K562 (cell line): ENCODE measurements around the gene TMEM88. TPM values are rescaled to one million over a fixed set of nuclear protein-coding genes. Genes with fewer than 3 reads are reported as not detected.

ENCODE experiments used
- ATAC-seq: fragments of 200-7000 bp; cut with Tn5 transposase; 3 replicates; pipeline ENCODE4 v1.9.1; 2020; ENCODE audit warnings: moderate library complexity
- BruUV-seq: library from RNA; stranded (reverse); fragments of 400-500 nt; replicated peaks from 2 replicates; lab custom pipeline; 2021; lab: Mats Ljungman, UMichigan
- CTCF ChIA-PET: fragments of 300-600 bp; formaldehyde crosslinking; extraction: SDS; loops from one replicate; lab custom pipeline; 2021; ENCODE audit warnings: low intra/inter-chr PET ratio; lab: Yijun Ruan, JAX
- POLR2A ChIA-PET: fragments of 300-600, 350-650 bp; sonication (Branson Sonifier 250); formaldehyde crosslinking; extraction: SDS; loops from one replicate; lab custom pipeline; 2021; ENCODE audit warnings: antibody characterized with exemption, inconsistent platforms; lab: Yijun Ruan, JAX
- DNase-seq, 4 experiments: peaks; one replicate each; pipeline versions ENCODE4 v3.0.0 to v3.0.0-alpha.2; 2011 to 2018; ENCODE audit warnings: low spot score in 3 of 4, mixed read lengths in 3 of 4; ENCODE audit errors: extremely low read depth in 1 of 4
- FAIRE-seq: peaks from 2 replicates; lab custom pipeline; 2011; peaks lifted over from hg19 to GRCh38; lab: Jason Lieb, UNC
- H2AFZ ChIP-seq: 2 replicates; pipeline ENCODE4 v1.6.0; 2011; ENCODE audit warnings: low read depth, low read length, control low read depth, inconsistent platforms
- H3K27ac ChIP-seq: fragments of 200-600 bp; 3 replicates; pipeline ENCODE4 v1.8.0; 2011; ENCODE audit warnings: low read depth, mild to moderate bottlenecking, control low read depth, inconsistent platforms, low read length, moderate library complexity, mixed read lengths; ENCODE audit errors: extremely low read depth
- H3K27me3 ChIP-seq, 2 experiments: fragments of 300-600 bp in 1 of 2; 2 replicates in 1 of 2; 3 replicates in 1 of 2; pipeline versions ENCODE4 v1.6.0 to v1.8.0; 2011; ENCODE audit warnings: inconsistent platforms in 2 of 2, low read length in 2 of 2, mild to moderate bottlenecking in 1 of 2, mixed read lengths in 1 of 2, moderate library complexity in 1 of 2; ENCODE audit not compliant: control insufficient read depth in 2 of 2, insufficient read depth in 2 of 2
- H3K36me3 ChIP-seq: fragments of 300-600 bp; 3 replicates; pipeline ENCODE4 v1.8.0; 2011; ENCODE audit warnings: mild to moderate bottlenecking, low read length, inconsistent platforms; ENCODE audit not compliant: control insufficient read depth, insufficient read depth
- H3K4me1 ChIP-seq, 2 experiments: fragments of 200-600 bp in 1 of 2; replicated peaks in 1 of 2; 2 replicates in 1 of 2; 3 replicates in 1 of 2; pipeline versions ENCODE4 v1.5.1 to v1.8.0; 2011; ENCODE audit warnings: inconsistent platforms in 2 of 2, low read length in 2 of 2, mild to moderate bottlenecking in 1 of 2, mixed read lengths in 1 of 2, moderate library complexity in 1 of 2; ENCODE audit not compliant: control insufficient read depth in 2 of 2, insufficient read depth in 2 of 2
- H3K4me2 ChIP-seq: 2 replicates; pipeline ENCODE4 v1.6.1; 2011; ENCODE audit warnings: low read length, control low read depth, inconsistent platforms, mixed read lengths; ENCODE audit not compliant: insufficient read depth
- H3K4me3 ChIP-seq: fragments of 200-600 bp; sonication (generic), shearing (Covaris generic); 2 replicates; pipeline ENCODE4 v1.5.1; 2016; ENCODE audit warnings: control low read depth, inconsistent platforms
- H3K79me2 ChIP-seq: fragments of 200-600 bp; 3 replicates; pipeline ENCODE4 v1.8.0; 2011; ENCODE audit warnings: low read length, inconsistent platforms; ENCODE audit not compliant: control insufficient read depth, insufficient read depth
- H3K9ac ChIP-seq, 2 experiments: 2 replicates each; pipeline versions ENCODE4 v1.6.0 to v1.6.1; 2011; ENCODE audit warnings: low read depth in 2 of 2, low read length in 2 of 2, control low read depth in 1 of 2, inconsistent platforms in 1 of 2, mild to moderate bottlenecking in 1 of 2, mixed read lengths in 1 of 2; ENCODE audit not compliant: insufficient read depth in 1 of 2
- H3K9me1 ChIP-seq: one replicate; pipeline ENCODE4 v1.6.0; 2011; ENCODE audit warnings: inconsistent platforms, mild to moderate bottlenecking, low read length, moderate library complexity; ENCODE audit not compliant: control insufficient read depth, insufficient read depth
- H3K9me3 ChIP-seq: replicated peaks from 2 replicates; pipeline ENCODE4 v1.5.1; 2011; ENCODE audit warnings: low read depth, low read length, inconsistent platforms; ENCODE audit not compliant: control insufficient read depth, insufficient read depth
- H4K20me1 ChIP-seq: replicated peaks from 2 replicates; pipeline ENCODE4 v1.6.1; 2011; ENCODE audit warnings: low read length, inconsistent platforms, mixed read lengths; ENCODE audit not compliant: control insufficient read depth, insufficient read depth
- BCL6 ChIP-seq: fragments of 250-450 bp; sonication (Bioruptor Pico); IDR thresholded peaks from 2 replicates; pipeline ENCODE4 v1.4.0; 2020
- BRD9 ChIP-seq: fragments of 450-650 bp; IDR thresholded peaks from 2 replicates; pipeline ENCODE4 v1.6.1; 2018; ENCODE audit warnings: low read depth; ENCODE audit not compliant: partially characterized antibody
- EGR1 ChIP-seq: fragments of 450-650 bp; conservative IDR thresholded peaks from 2 replicates; pipeline ENCODE4 v1.6.1; 2017; ENCODE audit warnings: mild to moderate bottlenecking
- NFIC ChIP-seq: fragments of 450-650 bp; IDR thresholded peaks from 2 replicates; pipeline ENCODE4 v1.6.1; 2017; ENCODE audit warnings: mild to moderate bottlenecking, inconsistent platforms
- THRAP3 ChIP-seq: fragments of 450-650 bp; IDR thresholded peaks from 2 replicates; pipeline ENCODE4 v1.6.1; 2016; ENCODE audit warnings: mild to moderate bottlenecking, inconsistent platforms, borderline replicate concordance
- WGBS: fragments of 100-300 bp; shearing (Covaris generic); methylation state at CpG from one replicate; pipeline ENCODE4 v1.1.6; 2016; ENCODE audit warnings: low coverage, mixed read lengths; ENCODE audit not compliant: insufficient coverage; ENCODE audit errors: missing lambda C conversion rate; 5-methylcytosine and 5-hydroxymethylcytosine counted together
- in situ Hi-C: fragments of 300-500 bp; cut with MboI; formaldehyde crosslinking; loops from 4 replicates; pipeline ENCODE4 v1.15.0; 2018; ENCODE audit warnings: inconsistent platforms, mixed read lengths
- intact Hi-C: fragments of 100-400 bp; cut with micrococcal nuclease; formaldehyde crosslinking; loops from 2 replicates; pipeline ENCODE4 v1.14.2; 2022
- polyA plus RNA-seq, 8 experiments: library from polyadenylated mRNA; depleted of rRNA in 4 of 8; stranded (reverse) in 5 of 8; unstranded in 3 of 8; fragments of >200 nt; fragmentation: Nextera tagmentation in 2 of 8; fragmentation: Illumina TruSeq in 1 of 8; extraction: Ambion mirVana in 2 of 8; extraction: Trizol in 1 of 8; gene quantifications; 2 replicates each; pipeline versions ENCODE4 v1.2.1 to v1.2.3, GENCODE V29; 2011 to 2014; ENCODE audit warnings: inconsistent platforms in 1 of 8, missing spikeins in 1 of 8
- total RNA-seq, 7 experiments: library from RNA; depleted of rRNA in 6 of 7; stranded (reverse); fragments of >200 nt in 6 of 7; fragmentation: Illumina TruSeq in 2 of 7; extraction: Trizol in 2 of 7; gene quantifications; 2 replicates each; pipeline versions ENCODE4 v1.2.1 to v1.2.3, GENCODE V29; 2011 to 2021; ENCODE audit warnings: low replicate concordance in 1 of 7
- TF ChIP-seq, protein P1 (sequence below): fragments of 450-650 bp; IDR thresholded peaks from 2 replicates; pipeline ENCODE4 v1.6.1; 2017; ENCODE audit warnings: antibody characterized with exemption

TMEM88 gene
- total and polyA plus RNA-seq, 9 of the 15 experiments (the other 6 are each of a cell fraction or from before 2014, with no cell fraction given) = 0.10 to 1.4 (median 0.36) TPM; not detected in 3

DNA sequence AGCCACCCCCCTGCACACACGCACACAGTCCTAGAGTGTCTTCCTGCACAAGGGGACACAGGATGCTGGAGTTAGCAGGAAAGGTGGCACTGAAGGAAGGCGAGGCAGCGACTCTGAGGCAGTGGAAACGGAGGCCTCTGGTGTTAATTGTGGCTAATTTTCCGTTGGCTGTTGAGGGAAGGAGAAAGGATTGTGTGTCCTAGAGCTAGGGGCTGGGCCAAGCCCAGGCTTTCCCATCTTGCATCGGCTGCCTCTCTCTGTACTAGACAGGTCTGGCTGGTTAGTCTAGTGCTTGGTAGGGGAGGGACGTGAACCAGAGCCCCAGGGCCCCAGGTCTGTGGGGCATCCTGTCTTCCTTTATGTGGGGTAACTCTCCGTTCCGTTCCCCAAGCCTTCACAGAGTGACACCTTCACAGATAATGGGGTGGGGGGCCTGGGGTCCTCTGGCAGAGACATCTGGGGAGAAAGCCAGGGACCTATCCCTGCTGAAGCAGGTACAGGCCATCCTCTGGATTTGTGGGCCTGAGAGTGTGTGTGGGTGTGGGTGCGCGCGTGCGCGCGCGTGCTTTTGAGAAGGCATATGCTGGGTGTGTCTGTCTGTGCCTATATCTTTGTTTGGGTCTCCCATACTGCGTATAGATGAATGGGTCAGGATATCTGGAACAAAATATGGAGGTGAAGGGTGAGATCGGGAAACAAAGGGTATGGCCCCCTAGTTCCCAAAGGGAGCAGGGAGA lies 33.5 kb downstream of the TMEM88 start, which contains the start of gene CHD3 (continued):
- TF ChIP-seq EGR1 (peak; percentile 43), BCL6 (CRISPR knock-in tag) (no peak)
- TF ChIP-seq, protein P1, sequence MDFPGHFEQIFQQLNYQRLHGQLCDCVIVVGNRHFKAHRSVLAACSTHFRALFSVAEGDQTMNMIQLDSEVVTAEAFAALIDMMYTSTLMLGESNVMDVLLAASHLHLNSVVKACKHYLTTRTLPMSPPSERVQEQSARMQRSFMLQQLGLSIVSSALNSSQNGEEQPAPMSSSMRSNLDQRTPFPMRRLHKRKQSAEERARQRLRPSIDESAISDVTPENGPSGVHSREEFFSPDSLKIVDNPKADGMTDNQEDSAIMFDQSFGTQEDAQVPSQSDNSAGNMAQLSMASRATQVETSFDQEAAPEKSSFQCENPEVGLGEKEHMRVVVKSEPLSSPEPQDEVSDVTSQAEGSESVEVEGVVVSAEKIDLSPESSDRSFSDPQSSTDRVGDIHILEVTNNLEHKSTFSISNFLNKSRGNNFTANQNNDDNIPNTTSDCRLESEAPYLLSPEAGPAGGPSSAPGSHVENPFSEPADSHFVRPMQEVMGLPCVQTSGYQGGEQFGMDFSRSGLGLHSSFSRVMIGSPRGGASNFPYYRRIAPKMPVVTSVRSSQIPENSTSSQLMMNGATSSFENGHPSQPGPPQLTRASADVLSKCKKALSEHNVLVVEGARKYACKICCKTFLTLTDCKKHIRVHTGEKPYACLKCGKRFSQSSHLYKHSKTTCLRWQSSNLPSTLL = no peak

DNA sequence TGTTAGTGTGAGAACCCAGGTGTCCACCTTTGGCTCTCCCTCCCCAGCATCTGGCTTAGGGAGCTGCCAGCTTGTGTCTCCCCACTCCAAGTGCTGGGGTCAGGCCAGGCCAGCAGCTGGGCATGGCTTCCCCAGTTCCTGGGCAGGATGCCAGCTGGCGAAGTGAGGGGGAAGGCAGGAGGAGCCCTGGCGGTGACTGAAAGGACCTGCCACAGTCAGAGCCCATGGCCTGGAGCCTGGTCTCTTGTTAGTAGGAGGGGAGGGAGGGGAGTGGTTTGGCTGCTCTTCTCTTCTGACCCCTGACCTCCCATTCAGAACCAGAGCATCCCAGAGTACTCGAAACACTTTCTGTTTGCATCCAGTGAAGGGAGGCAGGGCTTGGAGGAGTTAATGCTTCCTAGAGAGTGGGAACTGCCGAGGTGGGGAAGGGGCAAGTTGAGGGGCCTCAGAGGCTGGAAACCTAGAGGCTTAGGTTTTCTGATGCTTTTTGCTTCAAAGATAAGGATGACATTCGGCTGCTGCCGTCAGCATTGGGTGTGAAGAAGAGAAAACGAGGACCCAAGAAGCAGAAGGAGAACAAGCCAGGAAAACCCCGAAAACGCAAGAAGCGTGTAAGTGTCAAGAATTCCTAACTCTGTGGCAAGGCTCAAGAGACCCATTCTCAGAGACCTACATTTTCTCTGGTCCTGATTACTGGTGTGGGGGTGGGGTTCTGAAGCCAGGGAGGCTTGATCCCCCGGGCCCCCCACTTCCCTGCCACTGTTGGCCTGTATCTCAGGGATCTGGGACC lies 34.5 kb downstream of the TMEM88 start:
- no peaks in the 10 kb centered on the region; the same call in 1 of the 2 replicates for H4K20me1 ChIP-seq
- CTCF ChIA-PET = no interaction called here
- H3K36me3 ChIP-seq = peaks cover 27% of the 10 kb centered on the region; the same call in 1 of the 3 replicates
- H3K4me2 ChIP-seq = no peak overlapping the region
- in situ Hi-C loops (no loop called here), intact Hi-C loops (no loop called here)
- H3K4me3 ChIP-seq = no peak overlapping the region
- ATAC-seq (no peak), DNase-seq (peak in 2 of 4 experiments; percentile 10 to 16), FAIRE-seq (no peak)
- H3K79me2 ChIP-seq = peaks cover 39% of the 10 kb centered on the region
- H3K27ac ChIP-seq = no peak overlapping the region
- no peak overlapping the region for H2AFZ ChIP-seq
- H3K9ac ChIP-seq = peak overlapping the region in 1 of 2 experiments; percentile 74; a peak in 2 of 4 replicates
- TF ChIP-seq THRAP3 (no peak), NFIC (peak; percentile 67), BRD9 (no peak)
- no peaks in the 10 kb centered on the region for H3K27me3 ChIP-seq
- H3K9me3 ChIP-seq = no peaks in the 10 kb centered on the region
- WGBS = 70% methylated on average over 5 of the region's 11 CpGs
- H3K9me1 ChIP-seq = peaks cover 3% of the 10 kb centered on the region
- peaks cover 17 to 31% of the 10 kb centered on the region in 2 experiments; a peak in 4 of 5 replicates for H3K4me1 ChIP-seq
- POLR2A ChIA-PET = no interaction called here
- BruUV-seq = no TSS peak
